ENCODE measurements around the gene TEX38. TPM values are rescaled to one million over a fixed set of nuclear protein-coding genes. Genes with fewer than 3 reads are reported as not detected.

The TEX38 gene
- polyA plus RNA-seq, 2 of the 4 experiments (the other 2 are of a cell fraction), result not detected

- peaks cover 22% of the 10 kb centered on the region for H3K4me1 ChIP-seq
- DNase-seq (ENCODE audit: low read depth in 1 of 2, low spot score in 1 of 2), result no peak
- 87% methylated on average over 4 of the region's 4 CpGs for WGBS (ENCODE audit: missing lambda C conversion rate)
- ChIA-PET CTCF (no interaction called here), POLR2A (no interaction called here)
- H3K9me3 ChIP-seq, result peaks cover 9% of the 10 kb centered on the region
- ATAC-seq, result no peak
- no peak overlapping the region for H3K4me2 ChIP-seq
- no peak for TF ChIP-seq USF2 (IDR thresholded peaks at IDR 0.05)
- TF ChIP-seq RNF2 (IDR thresholded peaks at IDR 0.05; ENCODE audit: borderline replicate concordance, low read depth), result no peak
- no peak for TF ChIP-seq RAD21 (conservative IDR thresholded peaks at IDR 0.05 in 1 of 2, IDR thresholded peaks at IDR 0.05 in 1 of 2)
- TF ChIP-seq TFCP2L1 (CRISPR knock-in tag; IDR thresholded peaks at IDR 0.05), result no peak
- no peak for TF ChIP-seq HOXA7 (CRISPR knock-in tag; IDR thresholded peaks at IDR 0.05)
- TF ChIP-seq EHF (CRISPR knock-in tag; IDR thresholded peaks at IDR 0.05), result no peak
- no peak for TF ChIP-seq CHD4 (IDR thresholded peaks at IDR 0.05; ENCODE audit: borderline replicate concordance)
- no peak for TF ChIP-seq PBX3 (IDR thresholded peaks at IDR 0.05)
- no peak for TF ChIP-seq ZC3H11A (IDR thresholded peaks at IDR 0.05)
- no peak for TF ChIP-seq MAFK (IDR thresholded peaks at IDR 0.05; ENCODE audit: partially characterized antibody)
- no peak for TF ChIP-seq GATA3 (IDR thresholded peaks at IDR 0.05; ENCODE audit: borderline replicate concordance)
- TF ChIP-seq SREBF2 (IDR thresholded peaks at IDR 0.05), result no peak
- TF ChIP-seq POLR2A (IDR thresholded peaks at IDR 0.05; ENCODE audit: low read length), result no peak
- no peak for TF ChIP-seq NR3C1 (IDR thresholded peaks at IDR 0.05)
- no peak for TF ChIP-seq CBX8 (IDR thresholded peaks at IDR 0.05)
- TF ChIP-seq BHLHE40 (IDR thresholded peaks at IDR 0.05; ENCODE audit: low read depth, low read length), result no peak
- TF ChIP-seq TP53 (CRISPR knock-in tag; IDR thresholded peaks at IDR 0.05), result no peak
- no peak for TF ChIP-seq RFX5 (IDR thresholded peaks at IDR 0.05)
- no peak for TF ChIP-seq EP300 (IDR thresholded peaks at IDR 0.05)
- TF ChIP-seq CTCF (IDR thresholded peaks at IDR 0.05), result no peak
- no peak overlapping the region for H3K4me3 ChIP-seq
- no peak overlapping the region for H3K27ac ChIP-seq
- no peak for FAIRE-seq
Observed at GRCh38 chr1:46645815-46646214, 25.8 kb upstream of the TEX38 start.

- H3K27ac ChIP-seq, result no peak overlapping the region
- no peak overlapping the region for H3K4me3 ChIP-seq
- ChIA-PET CTCF (no interaction called here), POLR2A (no interaction called here)
- DNase-seq (ENCODE audit: low read depth in 1 of 2, low spot score in 1 of 2) (no peak), ATAC-seq (no peak), FAIRE-seq (no peak)
- peaks cover 9% of the 10 kb centered on the region for H3K9me3 ChIP-seq
- 88% methylated on average over 1 of the region's 1 CpG for WGBS (ENCODE audit: missing lambda C conversion rate)
- H3K4me1 ChIP-seq, result peaks cover 22% of the 10 kb centered on the region
- H3K4me2 ChIP-seq, result no peak overlapping the region
- TF ChIP-seq REST (IDR thresholded peaks at IDR 0.05) (no peak), CTCF (IDR thresholded peaks at IDR 0.05) (no peak), RAD21 (conservative IDR thresholded peaks at IDR 0.05 in 1 of 2, IDR thresholded peaks at IDR 0.05 in 1 of 2) (no peak), ATOH8 (CRISPR knock-in tag; IDR thresholded peaks at IDR 0.05; ENCODE audit: low read depth) (no peak), HEYL (CRISPR knock-in tag; IDR thresholded peaks at IDR 0.05) (no peak), TP53 (CRISPR knock-in tag; IDR thresholded peaks at IDR 0.05) (no peak), KDM1A (IDR thresholded peaks at IDR 0.05; ENCODE audit: low read depth) (no peak), HOXB13 (CRISPR knock-in tag; IDR thresholded peaks at IDR 0.05; ENCODE audit: low read depth) (no peak), HMGXB4 (CRISPR knock-in tag; IDR thresholded peaks at IDR 0.05; ENCODE audit: borderline replicate concordance) (no peak), POLR2A (IDR thresholded peaks at IDR 0.05; ENCODE audit: low read length) (no peak), HOXB5 (CRISPR knock-in tag; IDR thresholded peaks at IDR 0.05) (no peak)
Observed at GRCh38 chr1:46646331-46646730, 25.3 kb upstream of the TEX38 start.

All from A549 (cell line).